Stimulated activated naive CD8-positive, alpha-beta T cell treated with anti-CD3 and anti-CD28 coated beads, Interleukin-15, Interleukin-2, amounts not matched to agents 100 U/mL and 50 U/mL, for 24 hours (primary cell): ENCODE data around the gene CPNE1.
"Not testable (repeated sequence)": the region's sequence is repeated elsewhere in the genome, so short reads cannot be mapped to it uniquely, and the experiment has no call there.

Source experiments
- ATAC-seq: fragments of 150-1000 bp; cut with Tn5 transposase; one replicate; pipeline ENCODE4 v1.10.0; 2021
- DNase-seq: peaks from one replicate; pipeline ENCODE4 v3.0.0; 2021

CPNE1 gene

GRCh38 chr20:35698298-35699126 lies 33.8 kb upstream of the CPNE1 start:
- peak; percentile 41 for ATAC-seq
- DNase-seq, result no peak

DNA sequence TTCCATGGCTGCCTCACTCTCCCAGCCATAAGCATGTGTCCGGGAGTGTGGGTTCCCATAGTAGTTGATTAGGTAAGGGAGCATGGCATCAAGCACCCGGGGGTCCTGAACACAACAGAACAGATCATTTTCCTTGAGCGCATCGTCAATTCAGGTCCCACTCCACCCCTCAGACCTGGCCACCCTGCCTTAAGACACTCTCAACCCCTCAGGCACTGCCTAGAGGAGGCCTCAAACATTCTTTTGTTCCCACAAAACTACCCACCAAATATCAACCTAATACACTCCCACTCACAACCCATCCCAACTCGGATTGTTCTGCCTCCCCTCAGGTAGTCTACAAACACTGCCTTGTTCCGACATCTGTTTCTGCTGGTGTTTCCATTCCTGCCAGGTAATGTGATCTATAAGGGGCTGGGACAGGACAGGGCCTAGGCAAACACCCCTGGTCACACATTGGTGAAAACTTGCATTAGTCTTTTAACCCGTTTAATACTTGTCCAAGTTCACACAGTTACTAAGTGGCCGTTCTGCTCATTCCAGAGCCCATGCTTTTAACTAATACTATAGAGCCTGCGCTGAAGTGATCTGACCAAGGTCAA lies 33.1 kb upstream of the CPNE1 start:
- no peak for DNase-seq
- no peak for ATAC-seq

DNA sequence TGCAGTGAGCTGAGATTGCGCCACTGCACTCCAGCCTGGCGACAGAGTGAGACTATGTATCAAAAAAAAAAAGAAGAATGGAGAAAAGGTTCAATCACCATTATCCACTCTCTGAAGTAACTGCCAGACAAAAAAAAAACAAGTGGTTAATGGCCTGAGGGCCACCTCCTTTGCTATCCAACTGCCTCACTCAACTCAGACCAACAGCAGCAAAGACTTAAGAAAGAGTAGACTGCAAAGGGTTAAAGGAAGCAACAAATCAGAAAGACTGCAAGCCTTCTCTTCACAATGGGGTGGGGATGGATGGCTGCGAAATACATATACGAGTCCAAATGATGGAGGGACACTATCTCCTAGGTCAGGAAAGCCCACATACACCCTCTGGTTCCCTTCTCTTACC lies 31.3 kb upstream of the CPNE1 start:
- ATAC-seq, result no peak
- DNase-seq, result no peak

DNA sequence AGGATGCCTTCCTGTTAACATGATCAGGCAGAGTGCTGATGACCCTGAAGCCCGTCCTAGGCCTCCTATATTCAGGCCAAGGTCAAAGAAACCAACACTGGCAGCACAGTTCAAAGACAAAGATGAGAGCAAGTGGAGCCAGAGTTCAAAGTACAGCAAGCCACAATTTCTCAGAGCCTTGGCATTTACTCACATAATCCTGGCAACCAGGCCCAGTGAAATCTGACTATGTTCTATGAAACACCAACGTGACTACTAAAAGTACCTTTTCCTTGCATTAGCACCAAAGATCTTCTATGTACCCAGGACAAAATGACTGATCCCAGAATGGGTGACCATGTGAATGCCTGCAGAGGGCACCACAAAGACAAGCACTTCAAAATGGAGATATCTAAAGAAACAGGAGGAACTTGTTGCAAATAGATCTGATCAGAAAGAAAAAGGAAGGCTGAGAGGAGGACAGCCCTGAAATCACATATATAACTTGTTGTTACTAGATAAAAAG lies 30.6 kb upstream of the CPNE1 start:
- ATAC-seq (no peak), DNase-seq (no peak)

GRCh38 chr20:35690265-35690664 lies 25.6 kb upstream of the CPNE1 start:
- no peak for ATAC-seq
- DNase-seq, result no peak

DNA sequence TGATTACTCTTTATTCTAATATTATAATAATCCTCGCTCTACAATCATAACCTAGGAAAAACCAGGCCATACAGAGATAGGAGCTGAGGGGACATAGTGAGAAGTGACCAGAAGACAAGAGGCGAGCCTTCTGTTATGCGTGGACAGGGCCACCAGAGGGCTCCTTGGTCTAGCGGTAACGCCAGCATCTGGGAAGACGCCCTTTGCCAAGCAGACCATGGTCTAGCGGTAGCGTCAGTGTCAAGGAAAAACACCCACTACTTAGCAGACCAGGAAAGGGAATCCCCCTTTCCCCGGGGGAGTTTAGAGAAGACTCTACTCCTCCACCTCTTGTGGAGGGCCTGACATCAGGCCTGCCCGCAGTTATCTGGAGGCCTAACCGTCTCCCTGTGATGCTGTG lies 22.2 kb upstream of the CPNE1 start:
- not testable (repeated sequence) for ATAC-seq
- peak; percentile 20 for DNase-seq

GRCh38 chr20:35685368-35685767 lies 20.7 kb upstream of the CPNE1 start:
- not testable (repeated sequence) for DNase-seq, ATAC-seq

- ATAC-seq (no peak), DNase-seq (no peak)
Measured at GRCh38 chr20:35681960-35682359, 17.3 kb upstream of the CPNE1 start.

- DNase-seq (no peak), ATAC-seq (no peak)
Measured at GRCh38 chr20:35680452-35681183, 15.9 kb upstream of the CPNE1 start.

DNA sequence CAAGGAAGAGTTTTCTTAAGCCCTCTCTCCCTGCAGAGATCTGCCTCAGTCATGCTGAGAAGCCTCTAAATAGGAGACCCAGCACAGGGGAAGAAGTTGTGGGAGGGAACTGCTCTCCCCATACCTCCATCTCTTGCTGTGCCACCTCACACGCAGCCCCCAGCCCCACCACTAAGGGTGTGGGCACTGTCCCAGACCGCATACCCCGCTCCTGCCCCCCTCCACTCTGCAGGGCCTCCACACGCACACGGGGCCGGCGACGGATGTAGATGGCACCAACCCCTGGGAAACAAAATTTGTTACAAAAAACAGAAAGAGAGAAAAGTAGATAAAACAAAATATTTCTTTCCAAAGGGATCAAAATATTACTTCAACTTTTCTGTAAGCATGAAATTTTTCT lies 10.2 kb upstream of the CPNE1 start:
- DNase-seq, result no peak
- ATAC-seq, result no peak

DNA sequence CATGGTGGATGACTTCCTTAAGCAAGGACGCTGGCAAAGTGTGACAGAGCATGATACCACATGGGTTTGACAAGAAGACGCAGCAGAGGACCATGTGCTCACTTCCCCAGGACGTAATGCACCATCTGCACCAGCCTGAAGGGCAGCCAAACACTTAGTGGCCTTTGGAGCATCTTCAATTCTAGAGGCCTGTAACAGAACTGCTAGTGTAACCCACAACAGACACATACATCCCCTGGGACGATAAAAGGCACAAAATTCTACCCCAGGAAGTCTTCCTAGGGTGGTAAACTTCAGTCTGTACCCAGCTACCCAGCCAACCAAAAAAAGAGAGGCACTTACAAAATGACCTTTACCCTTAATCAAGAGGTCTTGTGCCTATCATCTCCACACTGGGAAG lies 9.2 kb upstream of the CPNE1 start:
- no peak for DNase-seq
- ATAC-seq, result no peak

DNA sequence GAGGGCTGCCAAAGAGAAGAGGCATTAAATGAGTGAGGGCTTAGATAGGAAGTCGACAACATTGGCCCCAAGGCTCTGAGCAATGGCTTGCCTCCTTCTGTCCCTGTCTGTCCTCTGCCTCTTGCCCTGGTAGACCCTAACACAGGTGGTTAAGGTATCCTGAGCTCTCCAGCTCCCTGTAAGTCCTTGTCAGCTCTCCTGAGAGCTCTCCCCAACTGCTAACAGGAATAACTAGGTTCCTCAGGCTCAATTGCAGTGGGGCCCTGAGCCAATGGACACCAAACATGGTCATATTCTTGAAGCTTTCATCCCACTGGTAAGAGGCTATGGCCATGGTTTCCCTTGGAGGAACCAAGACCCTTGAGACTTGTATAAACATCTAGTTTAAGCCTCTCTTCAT lies 5.0 kb upstream of the CPNE1 start:
- ATAC-seq (no peak), DNase-seq (no peak)

DNA sequence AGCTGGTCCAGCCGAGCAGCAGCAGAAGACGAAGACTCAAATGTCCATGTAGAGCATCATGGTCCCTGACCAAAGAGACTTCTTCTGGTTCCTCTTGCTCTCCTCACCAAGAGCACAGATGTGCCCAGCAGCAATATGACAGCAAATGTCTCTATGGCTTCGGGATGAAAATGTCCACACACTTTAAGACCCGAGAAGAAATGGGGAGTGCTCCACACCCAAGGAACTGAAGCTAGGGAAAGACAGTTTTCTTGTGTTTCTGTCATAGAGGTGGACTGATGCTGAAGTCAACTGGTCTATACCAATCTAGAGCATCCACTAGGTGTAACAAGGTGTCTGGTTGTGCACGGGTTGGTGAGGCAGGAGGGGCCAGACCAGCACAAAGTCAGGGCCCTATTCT lies 4.5 kb upstream of the CPNE1 start:
- DNase-seq (no peak), ATAC-seq (no peak)

DNA sequence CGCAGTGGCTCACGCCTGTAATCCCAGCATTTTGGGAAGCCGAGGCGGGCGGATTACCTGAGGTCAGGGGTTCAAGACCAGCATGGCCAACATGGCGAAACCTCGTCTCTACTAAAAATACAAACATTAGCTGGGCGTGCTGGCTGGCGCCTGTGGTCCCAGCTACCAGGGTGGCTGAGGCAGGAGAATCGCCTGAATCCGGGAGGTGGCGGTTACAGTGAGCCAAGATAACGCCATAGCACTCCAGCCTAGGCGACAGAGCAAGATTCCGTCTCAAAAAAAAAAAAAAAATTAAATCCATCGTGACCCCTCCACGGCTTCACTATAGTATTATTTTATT lies 1.2 kb upstream of the CPNE1 start:
- DNase-seq (no peak), ATAC-seq (no peak)

- DNase-seq (peak; percentile 64), ATAC-seq (peak; percentile 23)
Measured at GRCh38 chr20:35663516-35664465, 909 bp downstream of the CPNE1 start.

- DNase-seq (no peak), ATAC-seq (no peak)
Measured at GRCh38 chr20:35662551-35662950, 2.1 kb downstream of the CPNE1 start.

GRCh38 chr20:35661908-35662307 lies 2.8 kb downstream of the CPNE1 start:
- no peak for DNase-seq
- ATAC-seq, result no peak

GRCh38 chr20:35661053-35661452 lies 3.6 kb downstream of the CPNE1 start:
- ATAC-seq, result peak; percentile 42
- DNase-seq, result no peak

GRCh38 chr20:35660122-35660937 lies 4.4 kb downstream of the CPNE1 start:
- ATAC-seq (peak; percentile 53), DNase-seq (peak; percentile 36)

DNA sequence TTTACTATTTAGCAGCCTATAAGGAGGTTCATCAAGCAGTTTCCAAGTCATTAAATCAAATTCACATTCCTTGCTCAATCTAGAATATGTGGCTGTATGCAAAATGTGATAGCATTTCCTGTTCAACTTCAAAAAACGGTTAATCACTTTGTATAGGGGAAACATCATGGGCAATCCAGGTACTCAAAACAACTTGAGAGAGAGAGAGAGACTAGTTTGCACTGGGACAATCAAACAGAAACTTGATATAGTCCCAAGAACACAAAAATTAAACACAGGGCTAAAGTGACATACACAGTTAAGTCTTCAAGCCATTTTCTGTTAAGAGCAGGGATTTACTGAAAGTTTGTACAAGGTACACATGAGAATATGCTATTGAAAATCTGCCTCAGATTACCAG lies 7.4 kb downstream of the CPNE1 start:
- DNase-seq (no peak), ATAC-seq (no peak)

DNA sequence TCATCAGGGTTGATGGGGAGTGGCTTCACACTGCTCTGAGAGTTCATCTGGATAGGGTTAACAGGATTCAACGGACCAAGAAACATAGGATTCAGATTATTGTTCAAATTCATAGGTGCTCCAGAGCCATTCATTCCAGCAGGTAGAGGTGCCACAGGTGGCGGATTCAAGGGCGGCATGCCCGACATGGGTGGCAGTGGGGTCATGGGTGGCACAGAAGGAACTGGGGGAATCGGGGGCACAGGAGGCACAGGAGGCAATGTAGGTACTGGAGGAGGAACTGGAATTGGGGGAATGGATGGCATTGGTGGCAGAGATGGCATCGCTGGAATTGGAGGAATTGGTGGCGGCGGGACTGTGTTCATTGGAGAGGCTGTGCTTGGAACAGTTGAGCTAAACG lies 10.3 kb downstream of the CPNE1 start:
- ATAC-seq (no peak), DNase-seq (no peak)
